Heart left ventricle (tissue), 13 donors: Measurements from ENCODE around the gene GAS5.

ENCODE experiments used
- CTCF ChIP-seq, 12 donors: fragments of 200-600 bp; sonication (generic) in 4 of 12; IDR thresholded peaks; one replicate each; pipeline versions ENCODE4 v1.5.0 to v1.8.0; 2018 to 2022; ENCODE audit warnings: antibody characterized with exemption in 12 of 12, mild to moderate bottlenecking in 5 of 12
- POLR2A ChIP-seq, 2 donors: fragments of 450-650 bp; IDR thresholded peaks; one replicate each; pipeline ENCODE4 v1.6.1; 2017; ENCODE audit warnings: antibody characterized with exemption in 2 of 2, mild to moderate bottlenecking in 2 of 2, moderate library complexity in 2 of 2
- donor health status: ischemic (EF 13 %, LVEDD 7.1; RV severe dilation, severe dysfunction).
- donor health status: DM: no; HTN: yes; CAD: no.
- donor health status: DM: no; HTN: no; CAD: no.
- donor health status: ischemic (EF 25% LVEDD 6.9; RV normal size, moderate dysfunction).
- donor health status: ischemic (EF 25% LVEDD 5.7; RV mildly dilated, moderate dysfunction).
- donor health status: ischemic (EF 35%, LVEDD 5.7; RV mildly dilated, moderate dysfunction).
- donor health status: nonischemic (EF 11% LVEDD 7.7; RV severe dilation, severe dysfunction).
- donor health status: DM: yes; HTN: yes; CAD: no.
- donor health status: PGD.
- donor health status: ischemic (EF 29% LVEDD 5.4; RV normal size, mild dysfunction).
- donor health status: nonischemic (EF 23%, LVEDD 6.1; RV moderate dilation, normal function).

- no peak for TF ChIP-seq CTCF (IDR thresholded peaks at IDR 0.05)
- no peak for TF ChIP-seq POLR2A (IDR thresholded peaks at IDR 0.05)
Observed at GRCh38 chr1:173917149-173917548, 49.4 kb upstream of the GAS5 start, which contains the start of gene SERPINC1.
